Measurements from ENCODE around the gene MAGEB17.

MAGEB17 gene

DNA sequence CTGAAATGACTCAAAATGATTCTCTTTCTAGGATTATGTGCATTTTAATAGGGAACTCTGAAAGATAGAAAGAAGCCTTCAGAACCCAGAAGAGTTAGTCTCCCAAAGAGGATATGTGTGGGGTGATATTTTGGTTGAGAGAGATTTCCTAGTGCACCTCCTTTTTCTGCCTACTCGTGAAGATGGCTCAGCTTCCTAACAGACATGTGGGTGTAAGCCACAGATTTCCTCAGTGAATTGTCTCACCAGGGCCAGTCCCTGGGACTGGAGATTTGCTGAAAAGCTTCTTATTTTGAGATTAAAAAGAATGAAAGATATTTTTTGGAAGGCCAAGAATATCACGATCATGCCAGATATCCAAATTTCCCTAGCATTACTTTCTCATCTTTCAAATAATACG lies 42.8 kb downstream of the MAGEB17 start:
- no peak for DNase-seq (ENCODE audit: low read depth)

GRCh38 chrX:16212024-16212423 lies 44.7 kb downstream of the MAGEB17 start:
- DNase-seq (ENCODE audit: low read depth): no peak

- no peak for DNase-seq (ENCODE audit: low read depth)
Measured at GRCh38 chrX:16212436-16212835, 45.2 kb downstream of the MAGEB17 start.

DNA sequence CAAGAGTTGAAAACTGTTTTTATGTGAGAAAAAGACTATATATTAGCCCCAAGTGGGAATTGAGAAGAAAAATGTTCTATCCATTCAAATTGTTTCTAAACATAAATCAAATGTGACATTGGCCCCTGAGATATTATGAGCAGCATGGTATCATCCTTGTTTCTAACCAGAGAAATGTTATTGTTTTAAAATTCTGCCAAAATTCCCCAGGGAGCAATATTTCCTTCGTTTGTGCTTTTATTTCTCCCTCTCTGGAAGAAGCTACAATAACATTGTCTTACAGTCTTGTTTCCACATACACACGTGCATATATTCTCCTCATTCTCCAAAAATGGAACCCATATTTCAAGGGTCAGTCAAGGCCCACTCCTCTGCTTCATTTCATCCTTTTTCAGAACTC lies 46.7 kb downstream of the MAGEB17 start:
- no peak for DNase-seq (ENCODE audit: low read depth)

GRCh38 chrX:16215660-16216059 lies 48.4 kb downstream of the MAGEB17 start:
- no peak for DNase-seq (ENCODE audit: low read depth)
